Loucy (cell line): ENCODE data around the gene RPA3.

Source experiments
- H2AFZ ChIP-seq: fragments of 200-600 bp; sonication (generic); 2 replicates; pipeline ENCODE4 v1.6.0; 2016; ENCODE audit warnings: antibody characterized with exemption, mild to moderate bottlenecking, low read length, moderate library complexity
- H3F3A ChIP-seq: fragments of 200-600 bp; 2 replicates; pipeline ENCODE4 v1.6.0; 2016; ENCODE audit warnings: antibody characterized with exemption, low read depth, mild to moderate bottlenecking
- H3K27me3 ChIP-seq: fragments of 200-600 bp; sonication (generic); 2 replicates; pipeline ENCODE4 v1.6.1; 2014; ENCODE audit warnings: low read length, mild to moderate bottlenecking; ENCODE audit not compliant: insufficient read depth, poor library complexity, severe bottlenecking
- H3K36me3 ChIP-seq: fragments of 200-600 bp; sonication (generic); 2 replicates; pipeline ENCODE4 v1.6.1; 2016; ENCODE audit warnings: low read length; ENCODE audit not compliant: insufficient read depth
- H3K4me1 ChIP-seq: fragments of 200-600 bp; sonication (generic); 2 replicates; pipeline ENCODE4 v1.5.1; 2014; ENCODE audit warnings: low read length, mild to moderate bottlenecking; ENCODE audit not compliant: insufficient read depth, poor library complexity, severe bottlenecking
- H3K4me2 ChIP-seq: fragments of 200-600 bp; sonication (generic); 2 replicates; pipeline ENCODE4 v1.6.0; 2014; ENCODE audit warnings: antibody characterized with exemption, low read length, low read depth, mild to moderate bottlenecking; ENCODE audit not compliant: poor library complexity, severe bottlenecking
- H3K4me3 ChIP-seq: fragments of 200-600 bp; sonication (generic); 2 replicates; pipeline ENCODE4 v1.5.1; 2014; ENCODE audit warnings: low read length, mild to moderate bottlenecking, mixed read lengths; ENCODE audit not compliant: poor library complexity, severe bottlenecking
- H3K79me2 ChIP-seq: fragments of 200-600 bp; sonication (generic); 2 replicates; pipeline ENCODE4 v1.6.1; 2014; ENCODE audit warnings: low read length; ENCODE audit not compliant: insufficient read depth
- H3K9ac ChIP-seq: fragments of 200-600 bp; sonication (generic); 2 replicates; pipeline ENCODE4 v1.6.0; 2014; ENCODE audit warnings: mild to moderate bottlenecking, low read depth, low read length, moderate library complexity; ENCODE audit not compliant: poor library complexity, severe bottlenecking
- H3K9me2 ChIP-seq: fragments of 200-600 bp; sonication (generic); replicated peaks from 2 replicates; pipeline ENCODE4 v1.6.1; 2016; ENCODE audit warnings: low read depth, low read length, mixed read lengths
- H3K9me3 ChIP-seq: fragments of 200-600 bp; sonication (generic); 2 replicates; pipeline ENCODE4 v1.6.1; 2014; ENCODE audit warnings: mild to moderate bottlenecking, antibody characterized with exemption, low read length, low read depth; ENCODE audit not compliant: insufficient read depth
- H4K20me1 ChIP-seq: fragments of 200-600 bp; sonication (generic); 2 replicates; pipeline ENCODE4 v1.6.0; 2014; ENCODE audit warnings: antibody characterized with exemption, low read length, mild to moderate bottlenecking; ENCODE audit not compliant: insufficient read depth, poor library complexity, severe bottlenecking
- CTCF ChIP-seq: fragments of 200-600 bp; sonication (generic); conservative IDR thresholded peaks from 2 replicates; pipeline ENCODE4 v1.5.1; 2014; ENCODE audit warnings: mild to moderate bottlenecking, antibody characterized with exemption, low read length
- EZH2phosphoT487 ChIP-seq: fragments of 200-600 bp; IDR thresholded peaks from 2 replicates; pipeline ENCODE4 v1.6.1; 2018; ENCODE audit warnings: antibody characterized with exemption, mild to moderate bottlenecking, moderate library complexity, borderline replicate concordance

Gene RPA3

GRCh38 chr7:7687800-7688199 is 30.6 kb downstream of the RPA3 start:
- H3K9me3 ChIP-seq = no peaks in the 10 kb centered on the region
- no peaks in the 10 kb centered on the region for H3K36me3 ChIP-seq
- H3K9ac ChIP-seq = no peak overlapping the region
- H4K20me1 ChIP-seq = no peaks in the 10 kb centered on the region
- H3K4me1 ChIP-seq = peaks cover 21% of the 10 kb centered on the region
- H3K4me2 ChIP-seq = no peak overlapping the region
- H3K4me3 ChIP-seq = no peak overlapping the region
- no peaks in the 10 kb centered on the region for H3K9me2 ChIP-seq
- H2AFZ ChIP-seq = no peak overlapping the region
- no peaks in the 10 kb centered on the region for H3K27me3 ChIP-seq
- 0 out of 2 replicates have a peak, but pooled peaks cover 10% of the 10 kb centered on the region for H3K79me2 ChIP-seq
- no peaks in the 10 kb centered on the region for H3F3A ChIP-seq
- TF ChIP-seq EZH2phosphoT487 (no peak), CTCF (no peak)

- Histone ChIP-seq H3K36me3 (no peaks in the 10 kb centered on the region), H3K4me1 (peaks cover 28% of the 10 kb centered on the region), H3K27me3 (no peaks in the 10 kb centered on the region), H3F3A (no peaks in the 10 kb centered on the region), H2AFZ (0 out of 2 replicates have a peak overlapping the region, but pooled peaks have one; percentile 22), H3K4me3 (no peak overlapping the region), H3K9ac (no peak overlapping the region), H3K9me3 (no peaks in the 10 kb centered on the region), H3K79me2 (peaks cover 18% of the 10 kb centered on the region; the same call in 1 of the 2 replicates), H3K9me2 (no peaks in the 10 kb centered on the region), H4K20me1 (no peaks in the 10 kb centered on the region), H3K4me2 (no peak overlapping the region)
- TF ChIP-seq CTCF (no peak), EZH2phosphoT487 (no peak)
These were observed 31.4 kb downstream of the RPA3 start for GRCh38 chr7:7686811-7687508.

GRCh38 chr7:7682861-7683260 is 35.5 kb downstream of the RPA3 start:
- H3K4me2 ChIP-seq = no peak overlapping the region
- H3K9me2 ChIP-seq = no peaks in the 10 kb centered on the region
- H3K4me3 ChIP-seq = no peak overlapping the region
- 0 out of 2 replicates have a peak, but pooled peaks cover 7% of the 10 kb centered on the region for H3F3A ChIP-seq
- H2AFZ ChIP-seq = no peak overlapping the region
- no peaks in the 10 kb centered on the region for H3K27me3 ChIP-seq
- no peaks in the 10 kb centered on the region for H3K9me3 ChIP-seq
- no peak for TF ChIP-seq CTCF
- no peak for TF ChIP-seq EZH2phosphoT487
- H3K4me1 ChIP-seq = peaks cover 33% of the 10 kb centered on the region
- H4K20me1 ChIP-seq = no peaks in the 10 kb centered on the region
- peaks cover 19% of the 10 kb centered on the region; the same call in 1 of the 2 replicates for H3K79me2 ChIP-seq
- H3K36me3 ChIP-seq = peaks cover 3% of the 10 kb centered on the region; the same call in 1 of the 2 replicates
- no peak overlapping the region for H3K9ac ChIP-seq
